NCI-H345 (cell line): ENCODE results near the gene EHMT1.
A peak's percentile ranks its signal among the peaks of the same experiment; 100 is the strongest.
"Not testable (repeated sequence)": the region's sequence is repeated elsewhere in the genome, so short reads cannot be mapped to it uniquely, and the experiment has no call there.

Source experiments
- DNase-seq: peaks from one replicate; lab custom pipeline; 2025; lab: John Stamatoyannopoulos, UW

Gene EHMT1

GRCh38 chr9:137873408-137873807 is 254.6 kb downstream of the EHMT1 start:
- DNase-seq: no peak

- DNase-seq: no peak
Observed at GRCh38 chr9:137873858-137874362, 255.1 kb downstream of the EHMT1 start.

- no peak for DNase-seq
Observed at GRCh38 chr9:137875354-137875753, 256.5 kb downstream of the EHMT1 start.

- DNase-seq: no peak
Observed at GRCh38 chr9:137875846-137876245, 257.0 kb downstream of the EHMT1 start.

- DNase-seq: no peak
Observed at GRCh38 chr9:137876269-137876668, 257.5 kb downstream of the EHMT1 start.

- DNase-seq: no peak
Observed at GRCh38 chr9:137876781-137877386, 258.1 kb downstream of the EHMT1 start.

- peak; percentile 77 for DNase-seq
Observed at GRCh38 chr9:137877506-137878122, 258.8 kb downstream of the EHMT1 start, which contains the start of gene CACNA1B. Gene CACNA1B (plus strand): TSS chr9:137877782. CDS start chr9:137877934, 152 bp downstream.

- DNase-seq: peak; percentile 47
Observed at GRCh38 chr9:137878146-137878941, 259.5 kb downstream of the EHMT1 start.

- DNase-seq: no peak
Observed at GRCh38 chr9:137879052-137879451, 260.2 kb downstream of the EHMT1 start.

- DNase-seq: no peak
Observed at GRCh38 chr9:137879566-137880150, 260.9 kb downstream of the EHMT1 start.

GRCh38 chr9:137880160-137880975 is 261.6 kb downstream of the EHMT1 start:
- DNase-seq: no peak

GRCh38 chr9:137880976-137881530 is 262.2 kb downstream of the EHMT1 start:
- DNase-seq: no peak

- no peak for DNase-seq
Observed at GRCh38 chr9:137881591-137882505, 263.0 kb downstream of the EHMT1 start.

GRCh38 chr9:137882506-137882821 is 263.7 kb downstream of the EHMT1 start:
- DNase-seq: no peak

GRCh38 chr9:137883977-137884376 is 265.2 kb downstream of the EHMT1 start:
- not testable (repeated sequence) for DNase-seq

GRCh38 chr9:137884547-137884946 is 265.7 kb downstream of the EHMT1 start:
- not testable (repeated sequence) for DNase-seq

GRCh38 chr9:137885121-137885520 is 266.3 kb downstream of the EHMT1 start:
- not testable (repeated sequence) for DNase-seq
